ENCODE data around the gene EMID1. TPM values are rescaled to one million over a fixed set of nuclear protein-coding genes. Genes with fewer than 3 reads are reported as not detected.

The EMID1 gene
- total RNA-seq, 1 experiment from 2014 or later = 10.0 TPM

GRCh38 chr22:29299136-29299900, 93.6 kb downstream of the EMID1 start:
- H3K36me3 ChIP-seq (ENCODE audit: control insufficient read depth, insufficient read depth, low read length) = peaks cover 2% of the 10 kb centered on the region
- Mint-ChIP-seq H3K27me3 (ENCODE audit: insufficient read depth, unreplicated experiment) (no peaks in the 10 kb centered on the region), H3K4me1 (ENCODE audit: low read depth, unreplicated experiment) (no peaks in the 10 kb centered on the region), H3K36me3 (ENCODE audit: insufficient read depth, unreplicated experiment) (peaks cover 83% of the 10 kb centered on the region), H3K9me3 (ENCODE audit: unreplicated experiment) (no peaks in the 10 kb centered on the region), H3K4me3 (ENCODE audit: unreplicated experiment) (no peak overlapping the region), H3K27ac (ENCODE audit: unreplicated experiment) (no peak overlapping the region)
- H3K27me3 ChIP-seq (replicated peaks; ENCODE audit: control insufficient read depth, insufficient read depth, low read length) = no peaks in the 10 kb centered on the region
- TF ChIP-seq CTCF (IDR thresholded peaks at IDR 0.05; ENCODE audit: insufficient read depth in 1 of 2, low read depth in 1 of 2, low read length in 1 of 2, severe bottlenecking in 1 of 2, unreplicated experiment in 1 of 2) = no peak
- TSS peak; percentile 95 for BruUV-seq (replicated peaks)
- ChIA-PET POLR2A (no interaction called here), CTCF (no interaction called here)
- H3K4me3 ChIP-seq (ENCODE audit: low read depth, low read length) = no peak overlapping the region
- DNase-seq = peak in 1 of 2 experiments; percentile 23
- intact Hi-C loops (cut with micrococcal nuclease; ENCODE audit: unreplicated experiment) = no loop called here
- no peaks in the 10 kb centered on the region for H3K4me1 ChIP-seq
- no peaks in the 10 kb centered on the region for H3K9me3 ChIP-seq

GRCh38 chr22:29300467-29300806, 94.7 kb downstream of the EMID1 start:
- Mint-ChIP-seq H3K4me1 (ENCODE audit: low read depth, unreplicated experiment) (no peaks in the 10 kb centered on the region), H3K27ac (ENCODE audit: unreplicated experiment) (no peak overlapping the region), H3K4me3 (ENCODE audit: unreplicated experiment) (no peak overlapping the region), H3K27me3 (ENCODE audit: insufficient read depth, unreplicated experiment) (no peaks in the 10 kb centered on the region), H3K9me3 (ENCODE audit: unreplicated experiment) (no peaks in the 10 kb centered on the region), H3K36me3 (ENCODE audit: insufficient read depth, unreplicated experiment) (peaks cover 72% of the 10 kb centered on the region)
- Histone ChIP-seq H3K4me1 (no peaks in the 10 kb centered on the region), H3K36me3 (ENCODE audit: control insufficient read depth, insufficient read depth, low read length) (peaks cover 2% of the 10 kb centered on the region), H3K9me3 (no peaks in the 10 kb centered on the region), H3K4me3 (ENCODE audit: low read depth, low read length) (no peak overlapping the region), H3K27me3 (replicated peaks; ENCODE audit: control insufficient read depth, insufficient read depth, low read length) (no peaks in the 10 kb centered on the region)
- ChIA-PET CTCF (no interaction called here), POLR2A (no interaction called here)
- BruUV-seq (replicated peaks) = no TSS peak
- intact Hi-C loops (cut with micrococcal nuclease; ENCODE audit: unreplicated experiment) = loop anchor here (10.0 kb wide), 1 partner anchor 224 kb away; no protein-coding TSS in a partner anchor
- TF ChIP-seq CTCF (IDR thresholded peaks at IDR 0.05; ENCODE audit: insufficient read depth in 1 of 2, low read depth in 1 of 2, low read length in 1 of 2, severe bottlenecking in 1 of 2, unreplicated experiment in 1 of 2) = no peak
- DNase-seq = peak in 1 of 2 experiments; percentile 28

GRCh38 chr22:29300807-29301601, 95.3 kb downstream of the EMID1 start:
- CTCF ChIA-PET = interaction anchor here (1.4 kb wide), 1 partner anchor 19 kb away, joined by 5 read pairs; no protein-coding TSS in a partner anchor
- H3K36me3 Mint-ChIP-seq (ENCODE audit: insufficient read depth, unreplicated experiment) = peaks cover 70% of the 10 kb centered on the region

More at GRCh38 chr22:29300807-29301601, 95.3 kb downstream of the EMID1 start:
- no peak for DNase-seq
- no peaks in the 10 kb centered on the region for H3K4me1 Mint-ChIP-seq (ENCODE audit: low read depth, unreplicated experiment)
- no peaks in the 10 kb centered on the region for H3K9me3 ChIP-seq
- no peak overlapping the region for H3K4me3 Mint-ChIP-seq (ENCODE audit: unreplicated experiment)
- H3K4me3 ChIP-seq (ENCODE audit: low read depth, low read length) = no peak overlapping the region
- H3K9me3 Mint-ChIP-seq (ENCODE audit: unreplicated experiment) = no peaks in the 10 kb centered on the region
- no TSS peak for BruUV-seq (replicated peaks)
- TF ChIP-seq CTCF (IDR thresholded peaks at IDR 0.05; ENCODE audit: insufficient read depth in 1 of 2, low read depth in 1 of 2, low read length in 1 of 2, severe bottlenecking in 1 of 2, unreplicated experiment in 1 of 2) = no peak
- H3K27me3 ChIP-seq (replicated peaks; ENCODE audit: control insufficient read depth, insufficient read depth, low read length) = no peaks in the 10 kb centered on the region
- intact Hi-C loops (cut with micrococcal nuclease; ENCODE audit: unreplicated experiment) = loop anchor here (10.0 kb wide), 1 partner anchor 224 kb away; no protein-coding TSS in a partner anchor
- POLR2A ChIA-PET = interaction anchor here (0.5 to 0.7 kb wide), 2 partner anchors 24 to 58 kb away, joined by 3 to 4 read pairs; no protein-coding TSS in a partner anchor
- H3K36me3 ChIP-seq (ENCODE audit: control insufficient read depth, insufficient read depth, low read length) = peaks cover 2% of the 10 kb centered on the region
- H3K27me3 Mint-ChIP-seq (ENCODE audit: insufficient read depth, unreplicated experiment) = no peaks in the 10 kb centered on the region
- H3K4me1 ChIP-seq = no peaks in the 10 kb centered on the region
- H3K27ac Mint-ChIP-seq (ENCODE audit: unreplicated experiment) = no peak overlapping the region
